ENCODE data around the gene MPPE1.

DNA sequence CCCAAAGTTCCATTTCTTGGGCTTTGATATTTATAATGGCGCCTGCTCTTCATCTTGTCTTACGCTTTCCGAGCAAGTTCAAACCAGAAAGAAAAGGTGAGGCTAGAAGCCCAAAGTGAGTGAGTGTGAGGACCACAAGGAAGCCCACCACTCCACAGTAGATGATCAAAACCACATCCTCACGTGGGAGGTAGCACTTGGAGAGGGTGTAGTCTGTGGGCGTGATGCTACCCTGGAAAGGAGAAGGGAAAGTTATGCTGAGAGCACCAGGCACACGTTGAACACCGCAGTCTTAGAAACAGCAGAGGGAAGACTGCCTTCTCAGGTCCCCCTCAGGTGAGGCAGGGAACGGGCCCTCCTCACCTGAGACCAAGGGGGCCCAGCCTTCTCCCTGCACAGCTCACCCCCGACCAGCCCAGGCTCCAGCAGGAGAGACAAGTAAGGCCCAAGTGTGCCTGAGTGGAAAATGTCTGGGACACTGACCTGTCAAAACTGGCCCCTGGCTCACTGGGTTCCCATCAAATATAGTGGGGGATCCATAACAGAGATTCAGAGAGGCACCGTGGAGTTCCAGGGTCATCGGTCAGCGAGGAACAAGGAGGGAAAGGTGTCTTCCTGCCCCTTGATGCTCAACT, 23.6 kb downstream of the MPPE1 start:
- TF ChIP-seq POLR2A (IDR thresholded peaks at IDR 0.05), result no peak
- TF ChIP-seq, protein P1, sequence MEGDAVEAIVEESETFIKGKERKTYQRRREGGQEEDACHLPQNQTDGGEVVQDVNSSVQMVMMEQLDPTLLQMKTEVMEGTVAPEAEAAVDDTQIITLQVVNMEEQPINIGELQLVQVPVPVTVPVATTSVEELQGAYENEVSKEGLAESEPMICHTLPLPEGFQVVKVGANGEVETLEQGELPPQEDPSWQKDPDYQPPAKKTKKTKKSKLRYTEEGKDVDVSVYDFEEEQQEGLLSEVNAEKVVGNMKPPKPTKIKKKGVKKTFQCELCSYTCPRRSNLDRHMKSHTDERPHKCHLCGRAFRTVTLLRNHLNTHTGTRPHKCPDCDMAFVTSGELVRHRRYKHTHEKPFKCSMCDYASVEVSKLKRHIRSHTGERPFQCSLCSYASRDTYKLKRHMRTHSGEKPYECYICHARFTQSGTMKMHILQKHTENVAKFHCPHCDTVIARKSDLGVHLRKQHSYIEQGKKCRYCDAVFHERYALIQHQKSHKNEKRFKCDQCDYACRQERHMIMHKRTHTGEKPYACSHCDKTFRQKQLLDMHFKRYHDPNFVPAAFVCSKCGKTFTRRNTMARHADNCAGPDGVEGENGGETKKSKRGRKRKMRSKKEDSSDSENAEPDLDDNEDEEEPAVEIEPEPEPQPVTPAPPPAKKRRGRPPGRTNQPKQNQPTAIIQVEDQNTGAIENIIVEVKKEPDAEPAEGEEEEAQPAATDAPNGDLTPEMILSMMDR (IDR thresholded peaks at IDR 0.05), result no peak

All from adrenal gland (tissue), 5 donors.